ENCODE data around the gene SPEF2.

DNA sequence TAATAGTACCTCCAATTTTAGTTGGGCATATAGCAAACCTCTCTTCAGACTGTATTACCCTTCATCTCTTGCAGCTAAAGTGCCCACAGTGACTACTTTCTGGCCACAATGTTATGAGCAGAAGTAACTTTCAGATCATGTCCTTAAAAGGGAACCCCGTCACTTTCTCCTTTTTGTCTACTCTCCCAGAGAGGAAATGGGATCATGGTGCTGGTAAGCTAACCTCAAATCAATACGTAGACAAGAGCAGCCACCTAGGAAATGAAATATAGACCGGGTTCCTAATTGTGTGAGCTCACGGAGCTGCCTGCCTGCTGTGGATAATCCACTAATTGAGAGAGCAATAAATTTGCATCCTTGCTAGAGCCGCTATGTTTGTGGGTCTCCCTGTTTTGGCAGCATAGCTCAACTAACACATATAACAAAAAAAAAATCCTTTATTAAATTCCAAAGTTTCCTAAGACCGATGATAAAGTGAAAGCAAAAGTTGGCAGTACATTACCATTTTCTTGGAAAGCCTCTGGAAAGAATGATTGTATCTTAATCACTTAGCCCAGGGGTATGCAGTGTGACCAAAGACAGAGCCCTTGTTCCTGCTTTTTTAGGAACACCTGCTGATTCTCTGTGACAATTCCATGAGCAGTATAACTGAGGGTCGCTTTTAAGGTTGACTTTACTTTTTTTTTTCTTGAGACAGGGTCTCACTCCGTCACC lies 233.5 kb downstream of the SPEF2 start:
- no peak for TF ChIP-seq CTCF (IDR thresholded peaks at IDR 0.05)
- no peak for TF ChIP-seq POLR2A (IDR thresholded peaks at IDR 0.05)
